Type B pancreatic cell (in vitro differentiated cells): ENCODE data around the gene USP6. TPM values are rescaled to one million over a fixed set of nuclear protein-coding genes. Genes with fewer than 3 reads are reported as not detected.
"Not testable (repeated sequence)": the region's sequence is repeated elsewhere in the genome, so short reads cannot be mapped to it uniquely, and the experiment has no call there.

ENCODE experiments used
- DNase-seq: peaks from one replicate; pipeline ENCODE4 v3.0.0; 2021; ENCODE audit warnings: mixed read lengths; ENCODE audit not compliant: unreplicated experiment; ENCODE audit errors: extremely low spot score
- H3K27ac Mint-ChIP-seq: 2 replicates; pipeline ENCODE4 v1.8.0; 2021; ENCODE audit warnings: mild to moderate bottlenecking, mixed read lengths
- H3K27me3 Mint-ChIP-seq: 2 replicates; pipeline ENCODE4 v1.8.0; 2021; ENCODE audit warnings: mixed read lengths
- H3K36me3 Mint-ChIP-seq: 2 replicates; pipeline ENCODE4 v1.8.0; 2021; ENCODE audit warnings: mixed read lengths
- H3K4me1 Mint-ChIP-seq: one replicate; pipeline ENCODE4 v1.8.0; 2021; ENCODE audit warnings: mixed read lengths; ENCODE audit not compliant: unreplicated experiment
- H3K4me3 Mint-ChIP-seq: 2 replicates; pipeline ENCODE4 v1.8.0; 2021; ENCODE audit warnings: mild to moderate bottlenecking, mixed read lengths
- H3K9me3 Mint-ChIP-seq: 2 replicates; pipeline ENCODE4 v1.8.0; 2021; ENCODE audit warnings: mixed read lengths
- total RNA-seq: library from RNA; stranded (reverse); gene quantifications from 2 replicates; pipeline ENCODE4 v1.2.1, GENCODE V29; 2021; ENCODE audit warnings: low replicate concordance
- TF ChIP-seq, protein P1 (sequence below): fragments of 200-600 bp; sonication (generic); conservative IDR thresholded peaks from 2 replicates; pipeline ENCODE4 v1.5.0; 2021; ENCODE audit warnings: antibody characterized with exemption, mild to moderate bottlenecking

Gene USP6
- total RNA-seq, 1 donor from 2014 or later: 0.22 TPM

DNA sequence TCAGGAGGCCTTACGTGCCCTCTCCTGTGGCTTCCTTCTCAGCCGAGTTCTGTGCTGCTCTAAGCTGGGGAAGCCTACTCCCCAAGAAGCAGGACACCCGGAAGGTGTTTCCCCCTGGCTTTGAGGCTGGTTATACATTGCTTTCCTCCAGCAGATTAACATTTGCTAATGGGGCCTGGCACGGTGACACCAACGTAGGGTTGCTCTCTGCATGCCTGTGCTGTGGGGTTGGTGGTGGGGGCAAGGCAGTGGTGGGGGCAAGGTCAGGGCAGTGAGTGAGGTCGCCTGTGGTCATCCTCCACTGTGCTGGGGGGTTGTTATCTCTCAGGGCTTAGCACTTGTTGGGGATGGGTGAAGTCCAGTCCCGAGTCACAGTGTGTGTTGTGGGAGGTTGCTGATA is 4.2 kb downstream of the USP6 start:
- no peak overlapping the region for H3K27ac Mint-ChIP-seq
- H3K4me3 Mint-ChIP-seq: no peak overlapping the region
- no peak for DNase-seq
- no peaks in the 10 kb centered on the region for H3K4me1 Mint-ChIP-seq
- no peaks in the 10 kb centered on the region for H3K9me3 Mint-ChIP-seq
- TF ChIP-seq, protein P1, sequence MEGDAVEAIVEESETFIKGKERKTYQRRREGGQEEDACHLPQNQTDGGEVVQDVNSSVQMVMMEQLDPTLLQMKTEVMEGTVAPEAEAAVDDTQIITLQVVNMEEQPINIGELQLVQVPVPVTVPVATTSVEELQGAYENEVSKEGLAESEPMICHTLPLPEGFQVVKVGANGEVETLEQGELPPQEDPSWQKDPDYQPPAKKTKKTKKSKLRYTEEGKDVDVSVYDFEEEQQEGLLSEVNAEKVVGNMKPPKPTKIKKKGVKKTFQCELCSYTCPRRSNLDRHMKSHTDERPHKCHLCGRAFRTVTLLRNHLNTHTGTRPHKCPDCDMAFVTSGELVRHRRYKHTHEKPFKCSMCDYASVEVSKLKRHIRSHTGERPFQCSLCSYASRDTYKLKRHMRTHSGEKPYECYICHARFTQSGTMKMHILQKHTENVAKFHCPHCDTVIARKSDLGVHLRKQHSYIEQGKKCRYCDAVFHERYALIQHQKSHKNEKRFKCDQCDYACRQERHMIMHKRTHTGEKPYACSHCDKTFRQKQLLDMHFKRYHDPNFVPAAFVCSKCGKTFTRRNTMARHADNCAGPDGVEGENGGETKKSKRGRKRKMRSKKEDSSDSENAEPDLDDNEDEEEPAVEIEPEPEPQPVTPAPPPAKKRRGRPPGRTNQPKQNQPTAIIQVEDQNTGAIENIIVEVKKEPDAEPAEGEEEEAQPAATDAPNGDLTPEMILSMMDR: no peak
- H3K36me3 Mint-ChIP-seq: no peaks in the 10 kb centered on the region
- H3K27me3 Mint-ChIP-seq: peaks cover 29% of the 10 kb centered on the region

DNA sequence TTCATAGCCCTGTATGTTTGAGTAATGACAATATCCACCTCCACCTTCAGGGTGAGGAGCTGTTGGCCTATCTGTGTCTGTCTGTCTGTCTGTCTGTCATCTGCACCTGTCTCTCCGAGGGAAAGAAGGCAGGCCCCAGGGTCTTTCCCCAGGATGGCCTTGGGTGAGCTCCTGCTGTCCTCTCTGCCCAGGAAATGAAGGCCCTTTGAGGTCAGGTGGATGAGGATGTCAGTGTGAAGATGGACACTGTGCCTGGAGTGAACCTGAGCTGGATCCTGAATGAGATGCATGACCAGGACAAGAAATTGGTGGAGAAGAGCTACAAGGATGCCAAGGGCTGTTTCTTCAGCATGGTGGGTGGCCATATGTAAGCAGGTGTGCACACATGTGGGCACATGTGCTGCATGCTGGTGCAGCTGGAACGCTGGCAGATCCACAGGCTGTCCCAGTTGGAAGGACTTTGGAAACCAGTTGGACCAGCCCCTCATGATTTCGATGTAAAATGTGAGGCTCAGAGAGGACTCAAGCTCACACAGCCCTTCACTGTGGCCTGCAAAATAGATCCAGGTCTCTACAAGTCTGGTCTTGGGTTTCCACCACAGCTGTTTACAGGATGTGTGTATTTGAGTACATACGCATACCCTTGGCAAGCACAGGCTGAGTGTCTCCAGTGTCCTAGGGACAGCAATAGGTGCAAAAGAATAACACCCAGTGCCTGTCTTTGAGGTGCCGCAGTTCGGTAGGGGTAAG is 4.8 kb downstream of the USP6 start:
- H3K9me3 Mint-ChIP-seq, DNase-seq, H3K27ac Mint-ChIP-seq, H3K4me1 Mint-ChIP-seq, H3K36me3 Mint-ChIP-seq: not testable (repeated sequence)
- H3K4me3 Mint-ChIP-seq: peak overlapping the region; percentile 28
- H3K27me3 Mint-ChIP-seq: peaks cover 32% of the 10 kb centered on the region

DNA sequence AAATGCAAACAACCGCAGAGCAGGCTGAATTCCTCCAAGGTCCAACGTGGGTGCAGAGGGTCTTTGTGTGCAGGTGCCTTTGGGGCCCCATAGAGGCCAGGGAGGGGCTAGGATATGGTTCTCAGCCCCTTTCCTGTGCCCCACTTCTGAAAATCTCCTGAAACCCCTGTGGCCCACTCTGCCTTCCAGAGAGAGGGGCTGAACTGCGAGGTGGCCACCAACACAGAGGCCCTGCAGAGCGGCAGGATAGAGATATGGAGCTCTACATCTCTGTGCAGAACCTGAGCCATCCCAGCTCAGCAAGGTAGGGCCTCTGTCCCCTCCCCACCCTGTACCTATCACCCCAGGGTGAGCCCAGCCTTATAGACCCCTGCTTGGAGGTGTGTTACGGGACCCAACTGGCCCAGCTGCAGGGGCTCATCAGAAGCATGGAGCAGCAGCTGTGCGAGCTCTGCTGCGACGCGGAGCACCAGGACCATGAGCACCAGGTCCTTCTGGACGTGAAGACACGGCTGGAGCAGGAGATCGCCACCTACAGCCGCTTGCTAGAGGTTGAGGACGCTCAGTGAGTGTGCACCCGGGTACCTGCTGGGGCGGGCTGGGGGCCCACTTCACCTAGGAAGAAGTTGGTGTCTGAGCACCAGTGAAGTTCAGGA is 5.5 kb downstream of the USP6 start:
- H3K4me3 Mint-ChIP-seq: peak overlapping the region; percentile 81
- H3K9me3 Mint-ChIP-seq: no peaks in the 10 kb centered on the region
- H3K4me1 Mint-ChIP-seq: no peaks in the 10 kb centered on the region
- H3K27ac Mint-ChIP-seq: peak overlapping the region; percentile 31
- peak; percentile 57 for DNase-seq
- peaks cover 35% of the 10 kb centered on the region for H3K27me3 Mint-ChIP-seq
- H3K36me3 Mint-ChIP-seq: no peaks in the 10 kb centered on the region
- TF ChIP-seq, protein P1: no peak

GRCh38 chr17:5122056-5122455 is 6.2 kb downstream of the USP6 start:
- Mint-ChIP-seq H3K27ac (peak overlapping the region; percentile 31), H3K4me3 (peak overlapping the region; percentile 81), H3K27me3 (peaks cover 36% of the 10 kb centered on the region)
- peak; percentile 42 for DNase-seq
- not testable (repeated sequence) for H3K4me1 Mint-ChIP-seq, H3K36me3 Mint-ChIP-seq, H3K9me3 Mint-ChIP-seq

DNA sequence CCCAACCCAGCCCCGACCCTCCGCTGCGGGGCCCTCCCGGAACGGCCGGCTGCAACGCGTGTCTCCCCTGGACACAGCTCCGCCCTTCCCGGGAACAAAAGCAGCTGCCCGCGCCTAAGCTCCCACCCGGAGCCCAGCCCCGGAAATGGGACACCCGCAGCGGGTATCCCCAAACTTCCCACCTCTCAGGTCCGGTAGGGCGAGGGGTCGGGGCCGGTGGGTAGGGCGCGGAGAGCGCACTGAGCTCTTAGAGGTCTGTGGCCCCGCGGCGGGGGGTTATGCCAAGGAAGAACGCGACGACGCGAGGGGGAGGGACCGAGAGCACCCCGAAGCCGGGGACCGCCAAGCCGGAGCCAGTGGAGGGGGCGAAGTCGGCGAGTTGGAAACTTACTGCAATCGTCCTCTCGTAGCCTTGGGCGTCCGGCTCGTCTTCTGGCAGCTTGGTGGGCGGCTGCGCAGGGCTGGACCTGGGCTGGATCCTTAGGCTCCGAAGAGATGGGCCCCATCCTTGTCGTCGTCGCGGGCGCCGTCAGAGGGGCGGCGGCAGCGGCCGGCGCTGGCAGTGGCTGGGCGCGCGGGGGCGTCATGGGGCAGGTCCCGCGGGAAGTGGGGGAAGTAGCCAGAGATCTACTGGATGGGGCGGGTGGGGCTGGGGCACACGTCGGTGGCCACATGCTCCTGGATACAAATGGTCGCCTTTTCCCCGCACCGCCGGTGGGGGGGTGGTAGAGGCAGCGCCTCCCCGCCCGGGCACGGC is 6.9 kb downstream of the USP6 start:
- Mint-ChIP-seq H3K9me3 (no peaks in the 10 kb centered on the region), H3K4me3 (peak overlapping the region; percentile 81), H3K4me1 (no peaks in the 10 kb centered on the region), H3K27ac (no peak overlapping the region), H3K27me3 (peaks cover 41% of the 10 kb centered on the region), H3K36me3 (no peaks in the 10 kb centered on the region)
- peak; percentile 72 for DNase-seq
- TF ChIP-seq, protein P1: peak; percentile 14

DNA sequence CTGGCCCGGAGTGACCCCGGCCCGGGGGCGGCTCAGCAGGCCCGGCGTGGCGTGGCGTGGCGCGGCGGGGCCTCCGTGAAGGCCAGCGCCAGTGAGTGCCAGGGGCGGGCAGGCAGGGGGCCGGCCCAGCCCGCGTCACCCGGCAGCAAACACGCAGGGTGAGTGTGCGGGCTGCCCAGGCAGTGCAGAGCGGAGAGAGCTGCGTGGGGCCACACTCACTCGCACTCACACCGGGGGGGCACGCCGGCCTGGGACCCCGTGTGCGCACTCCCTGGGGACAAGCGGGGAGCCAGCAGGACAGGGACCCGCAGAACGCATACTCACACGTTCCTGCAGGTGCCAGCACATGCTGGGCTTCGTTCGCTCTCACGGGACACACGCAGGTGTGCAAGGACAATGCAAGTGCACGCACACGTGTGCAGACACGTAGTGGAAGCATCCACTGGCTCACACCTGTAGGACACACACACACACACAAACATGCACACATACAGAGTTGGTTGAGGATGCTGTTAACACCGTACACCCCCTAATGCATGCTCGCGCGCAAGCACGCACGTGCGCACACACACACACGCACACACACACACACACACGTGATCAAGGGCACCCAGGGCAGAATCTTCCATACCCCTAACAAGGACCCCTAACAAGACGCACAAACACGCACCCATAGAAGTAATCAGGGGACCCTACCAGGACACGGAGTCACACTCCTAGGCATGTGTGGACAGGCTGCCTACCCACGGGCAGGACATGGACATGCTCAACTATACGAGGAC is 7.7 kb downstream of the USP6 start:
- Mint-ChIP-seq H3K4me3 (peak overlapping the region; percentile 45), H3K27ac (no peak overlapping the region), H3K9me3 (no peaks in the 10 kb centered on the region), H3K27me3 (peaks cover 39% of the 10 kb centered on the region), H3K4me1 (no peaks in the 10 kb centered on the region), H3K36me3 (no peaks in the 10 kb centered on the region)
- DNase-seq: peak; percentile 68
- TF ChIP-seq, protein P1: no peak

- peaks cover 35% of the 10 kb centered on the region for H3K27me3 Mint-ChIP-seq
- DNase-seq: peak; percentile 58
- not testable (repeated sequence) for H3K36me3 Mint-ChIP-seq
Measured at GRCh38 chr17:5124125-5124760, 8.4 kb downstream of the USP6 start.

GRCh38 chr17:5124896-5125295 is 9.1 kb downstream of the USP6 start:
- H3K9me3 Mint-ChIP-seq, H3K27ac Mint-ChIP-seq, H3K4me1 Mint-ChIP-seq, H3K4me3 Mint-ChIP-seq, H3K36me3 Mint-ChIP-seq: not testable (repeated sequence)
- DNase-seq: peak; percentile 18
- peaks cover 35% of the 10 kb centered on the region for H3K27me3 Mint-ChIP-seq

More at GRCh38 chr17:5124125-5124760, 8.4 kb downstream of the USP6 start:
- peak overlapping the region; percentile 45 for H3K4me3 Mint-ChIP-seq
- H3K27ac Mint-ChIP-seq, H3K4me1 Mint-ChIP-seq, H3K9me3 Mint-ChIP-seq: not testable (repeated sequence)
